Anterior cingulate cortex (tissue), 58 donors: ENCODE measurements around the gene LARGE2.
A peak's percentile ranks its signal among the peaks of the same experiment; 100 is the strongest.

ENCODE experiments used
- DNase-seq, 58 donors: peaks; one replicate each; lab custom pipeline; 2025; lab: John Stamatoyannopoulos, UW

LARGE2 gene

GRCh38 chr11:45909594-45910475, 12.6 kb upstream of the LARGE2 start:
- DNase-seq, result peak in 18 of 58 donors; percentile 15 to 69 (median 32)

- DNase-seq, result no peak
Observed at GRCh38 chr11:45910623-45911022, 11.8 kb upstream of the LARGE2 start.

- DNase-seq, result no peak
Observed at GRCh38 chr11:45913514-45913913, 8.9 kb upstream of the LARGE2 start.

GRCh38 chr11:45913942-45914635, 8.4 kb upstream of the LARGE2 start:
- DNase-seq, result no peak

GRCh38 chr11:45915446-45915845, 7.0 kb upstream of the LARGE2 start:
- no peak for DNase-seq

GRCh38 chr11:45917286-45917622, 5.2 kb upstream of the LARGE2 start:
- DNase-seq, result no peak

GRCh38 chr11:45917623-45918330, 4.7 kb upstream of the LARGE2 start, which contains the start of gene PEX16:
Gene PEX16 (minus strand): TSS chr11:45917877. CDS start chr11:45917811, 66 bp downstream.
- DNase-seq, result peak; percentile 68 to 98 (median 95)

GRCh38 chr11:45918331-45918941, 4.0 kb upstream of the LARGE2 start:
- peak in 56 of 58 donors; percentile 30 to 89 (median 74) for DNase-seq

GRCh38 chr11:45918962-45919675, 3.3 kb upstream of the LARGE2 start:
- no peak for DNase-seq

GRCh38 chr11:45919806-45920530, 2.5 kb upstream of the LARGE2 start:
- peak in 6 of 58 donors; percentile 11 to 32 (median 26) for DNase-seq

- DNase-seq, result no peak
Observed at GRCh38 chr11:45920531-45921477, 1.7 kb upstream of the LARGE2 start.

- peak in 3 of 58 donors; percentile 23 to 30 (median 28) for DNase-seq
Observed at GRCh38 chr11:45921561-45922424, 663 bp upstream of the LARGE2 start.

GRCh38 chr11:45924036-45924915, 1.8 kb downstream of the LARGE2 start:
- no peak for DNase-seq

GRCh38 chr11:45924927-45925326, 2.5 kb downstream of the LARGE2 start:
- no peak for DNase-seq

- DNase-seq, result no peak
Observed at GRCh38 chr11:45925550-45925949, 3.1 kb downstream of the LARGE2 start.

- DNase-seq, result no peak
Observed at GRCh38 chr11:45926001-45926401, 3.5 kb downstream of the LARGE2 start.
